Loucy (cell line): Measurements from ENCODE around the gene ALDH1A2.

ENCODE experiments used
- CTCF ChIP-seq: fragments of 200-600 bp; sonication (generic); conservative IDR thresholded peaks from 2 replicates; pipeline ENCODE4 v1.5.1; 2014; ENCODE audit warnings: mild to moderate bottlenecking, antibody characterized with exemption, low read length
- EZH2phosphoT487 ChIP-seq: fragments of 200-600 bp; IDR thresholded peaks from 2 replicates; pipeline ENCODE4 v1.6.1; 2018; ENCODE audit warnings: antibody characterized with exemption, mild to moderate bottlenecking, moderate library complexity, borderline replicate concordance

- TF ChIP-seq CTCF (no peak; the same call in 1 of the 2 replicates), EZH2phosphoT487 (no peak)
Observed at GRCh38 chr15:57943754-57944420, 121.6 kb downstream of the ALDH1A2 start.
